Measurements from ENCODE around the gene SORBS1. TPM values are rescaled to one million over a fixed set of nuclear protein-coding genes. Genes with fewer than 3 reads are reported as not detected.

SORBS1 gene
- total and polyA plus RNA-seq, 3 donors from 2014 or later, result 34.4 to 46.6 (median 38.8) TPM

- WGBS, 2 donors, result 48% methylated on average over 11 to 12 of the region's 12 CpGs
- TF ChIP-seq CTCF (IDR thresholded peaks at IDR 0.05) (peak; percentile 87 to 96 (median 91)), POLR2A (IDR thresholded peaks at IDR 0.05) (no peak)
- Histone ChIP-seq H3K27me3 (no peaks in the 10 kb centered on the region), H3K4me1 (no peaks in the 10 kb centered on the region), H3K4me3 (no peak overlapping the region), H3K36me3 (ENCODE audit: low read depth, missing control alignments) (no peaks in the 10 kb centered on the region), H3K27ac (no peak overlapping the region), H3K9me3 (no peaks in the 10 kb centered on the region)
- intact Hi-C loops (cut with DNase I; ENCODE audit: low total_unique reads), result loop anchor here (5.0 kb wide), 1 partner anchor 172 kb away; no protein-coding TSS in a partner anchor
- peak; percentile 61 for DNase-seq
These were observed 130.8 kb downstream of the SORBS1 start for GRCh38 chr10:95430231-95430951.

- H3K4me3 ChIP-seq, result no peak overlapping the region
- 92 to 93% methylated on average over 4 of the region's 4 CpGs for WGBS, 2 donors
- H3K4me1 ChIP-seq, result no peaks in the 10 kb centered on the region
- H3K27me3 ChIP-seq, result no peaks in the 10 kb centered on the region
- no peaks in the 10 kb centered on the region for H3K36me3 ChIP-seq (ENCODE audit: low read depth, missing control alignments)
- DNase-seq, result no peak
- H3K27ac ChIP-seq, result no peak overlapping the region
- no peak for TF ChIP-seq CTCF (IDR thresholded peaks at IDR 0.05)
- TF ChIP-seq POLR2A (IDR thresholded peaks at IDR 0.05), result no peak
- intact Hi-C loops (cut with DNase I; ENCODE audit: low total_unique reads), result loop anchor here (5.0 kb wide), 1 partner anchor 173 kb away; no protein-coding TSS in a partner anchor
- H3K9me3 ChIP-seq, result no peaks in the 10 kb centered on the region
These were observed 131.5 kb downstream of the SORBS1 start for GRCh38 chr10:95429639-95430038.

- WGBS, 2 donors, result 60 to 78% methylated on average over 2 of the region's 2 CpGs
- H3K27me3 ChIP-seq, result no peaks in the 10 kb centered on the region
- no peak for TF ChIP-seq CTCF (IDR thresholded peaks at IDR 0.05)
- no peak for TF ChIP-seq POLR2A (IDR thresholded peaks at IDR 0.05)
- H3K4me1 ChIP-seq, result no peaks in the 10 kb centered on the region
- H3K27ac ChIP-seq, result no peak overlapping the region
- no peaks in the 10 kb centered on the region for H3K9me3 ChIP-seq
- no peaks in the 10 kb centered on the region for H3K36me3 ChIP-seq (ENCODE audit: low read depth, missing control alignments)
- DNase-seq, result no peak
- no peak overlapping the region for H3K4me3 ChIP-seq
- intact Hi-C loops (cut with DNase I; ENCODE audit: low total_unique reads), result no loop called here
These were observed 132.5 kb downstream of the SORBS1 start for GRCh38 chr10:95428701-95429100.

- H3K4me1 ChIP-seq, result no peaks in the 10 kb centered on the region
- no peak for DNase-seq
- H3K9me3 ChIP-seq, result no peaks in the 10 kb centered on the region
- intact Hi-C loops (cut with DNase I; ENCODE audit: low total_unique reads), result no loop called here
- H3K4me3 ChIP-seq, result no peak overlapping the region
- TF ChIP-seq POLR2A (IDR thresholded peaks at IDR 0.05), result no peak
- TF ChIP-seq CTCF (IDR thresholded peaks at IDR 0.05), result no peak
- no peaks in the 10 kb centered on the region for H3K27me3 ChIP-seq
- whole genome bisulfite sequencing, 2 donors, result 86 to 91% methylated on average over 5 of the region's 5 CpGs
- H3K27ac ChIP-seq, result no peak overlapping the region
- no peaks in the 10 kb centered on the region for H3K36me3 ChIP-seq (ENCODE audit: low read depth, missing control alignments)
These were observed 134.7 kb downstream of the SORBS1 start for GRCh38 chr10:95426482-95426881.

Measured in testis (tissue), 3 donors.